Measurements from ENCODE around the gene PIGC.

GRCh38 chr1:172421974-172422604 is 21.8 kb downstream of the PIGC start:
- TF ChIP-seq CTCF (IDR thresholded peaks at IDR 0.05): no peak
- TF ChIP-seq POLR2A (IDR thresholded peaks at IDR 0.05): no peak
